ENCODE results near the gene GPHA2.

The GPHA2 gene

GRCh38 chr11:64936539-64936938, 846 bp upstream of the GPHA2 start:
- Mint-ChIP-seq H3K4me1 (ENCODE audit: low read depth) (peaks cover 2% of the 10 kb centered on the region), H3K4me3 (no peak overlapping the region), H3K9me3 (no peaks in the 10 kb centered on the region), H3K36me3 (ENCODE audit: low read depth) (peaks cover 15% of the 10 kb centered on the region), H3K27me3 (no peaks in the 10 kb centered on the region), H3K27ac (no peak overlapping the region)
- no peak for DNase-seq

- no peak overlapping the region for H3K27ac Mint-ChIP-seq
- no peak overlapping the region for H3K4me3 Mint-ChIP-seq
- no peaks in the 10 kb centered on the region for H3K27me3 Mint-ChIP-seq
These were observed 873 bp downstream of the GPHA2 start for GRCh38 chr11:64934682-64935358.

GRCh38 chr11:64933935-64934681, 1.6 kb downstream of the GPHA2 start:
- no peaks in the 10 kb centered on the region for H3K27me3 Mint-ChIP-seq
- H3K9me3 Mint-ChIP-seq: no peaks in the 10 kb centered on the region
- H3K4me3 Mint-ChIP-seq: no peak overlapping the region
- H3K27ac Mint-ChIP-seq: no peak overlapping the region
- DNase-seq: no peak
- H3K36me3 Mint-ChIP-seq (ENCODE audit: low read depth): peaks cover 31% of the 10 kb centered on the region
- H3K4me1 Mint-ChIP-seq (ENCODE audit: low read depth): peaks cover 2% of the 10 kb centered on the region

More at GRCh38 chr11:64934682-64935358, 873 bp downstream of the GPHA2 start:
- peaks cover 2% of the 10 kb centered on the region for H3K4me1 Mint-ChIP-seq (ENCODE audit: low read depth)
- DNase-seq: no peak
- H3K36me3 Mint-ChIP-seq (ENCODE audit: low read depth): peaks cover 29% of the 10 kb centered on the region
- no peaks in the 10 kb centered on the region for H3K9me3 Mint-ChIP-seq

GRCh38 chr11:64933213-64933934, 2.3 kb downstream of the GPHA2 start:
- DNase-seq: no peak
- Mint-ChIP-seq H3K4me3 (no peak overlapping the region), H3K4me1 (ENCODE audit: low read depth) (peaks cover 2% of the 10 kb centered on the region), H3K9me3 (no peaks in the 10 kb centered on the region), H3K27me3 (no peaks in the 10 kb centered on the region), H3K27ac (no peak overlapping the region), H3K36me3 (ENCODE audit: low read depth) (peaks cover 31% of the 10 kb centered on the region)

- Mint-ChIP-seq H3K27me3 (no peaks in the 10 kb centered on the region), H3K9me3 (no peaks in the 10 kb centered on the region), H3K27ac (no peak overlapping the region), H3K4me1 (ENCODE audit: low read depth) (peaks cover 2% of the 10 kb centered on the region), H3K36me3 (ENCODE audit: low read depth) (peaks cover 33% of the 10 kb centered on the region), H3K4me3 (no peak overlapping the region)
- no peak for DNase-seq
These were observed 3.4 kb downstream of the GPHA2 start for GRCh38 chr11:64932324-64932723.

GRCh38 chr11:64931290-64931689, 4.4 kb downstream of the GPHA2 start:
- H3K27me3 Mint-ChIP-seq: no peaks in the 10 kb centered on the region
- H3K27ac Mint-ChIP-seq: no peak overlapping the region
- H3K9me3 Mint-ChIP-seq: no peaks in the 10 kb centered on the region
- DNase-seq: no peak
- peaks cover 33% of the 10 kb centered on the region for H3K36me3 Mint-ChIP-seq (ENCODE audit: low read depth)
- no peak overlapping the region for H3K4me3 Mint-ChIP-seq
- H3K4me1 Mint-ChIP-seq (ENCODE audit: low read depth): no peaks in the 10 kb centered on the region

- Mint-ChIP-seq H3K4me1 (ENCODE audit: low read depth) (peaks cover 2% of the 10 kb centered on the region), H3K27ac (no peak overlapping the region), H3K36me3 (ENCODE audit: low read depth) (peaks cover 33% of the 10 kb centered on the region), H3K27me3 (no peaks in the 10 kb centered on the region), H3K4me3 (no peak overlapping the region), H3K9me3 (no peaks in the 10 kb centered on the region)
- no peak for DNase-seq
These were observed 5.4 kb downstream of the GPHA2 start for GRCh38 chr11:64930340-64930739.

GRCh38 chr11:64929625-64930024, 6.1 kb downstream of the GPHA2 start:
- no peak for DNase-seq
- Mint-ChIP-seq H3K9me3 (no peaks in the 10 kb centered on the region), H3K4me3 (no peak overlapping the region), H3K27ac (no peak overlapping the region), H3K27me3 (no peaks in the 10 kb centered on the region), H3K4me1 (ENCODE audit: low read depth) (peaks cover 8% of the 10 kb centered on the region), H3K36me3 (ENCODE audit: low read depth) (peaks cover 33% of the 10 kb centered on the region)

- no peak for DNase-seq
- Mint-ChIP-seq H3K9me3 (no peaks in the 10 kb centered on the region), H3K27ac (no peak overlapping the region), H3K27me3 (no peaks in the 10 kb centered on the region), H3K4me1 (ENCODE audit: low read depth) (peaks cover 12% of the 10 kb centered on the region), H3K4me3 (no peak overlapping the region), H3K36me3 (ENCODE audit: low read depth) (peaks cover 33% of the 10 kb centered on the region)
These were observed 6.7 kb downstream of the GPHA2 start for GRCh38 chr11:64928957-64929356.

- H3K27ac Mint-ChIP-seq: no peak overlapping the region
- H3K9me3 Mint-ChIP-seq: no peaks in the 10 kb centered on the region
- no peak for DNase-seq
- H3K27me3 Mint-ChIP-seq: no peaks in the 10 kb centered on the region
- peaks cover 17% of the 10 kb centered on the region for H3K4me1 Mint-ChIP-seq (ENCODE audit: low read depth)
- H3K4me3 Mint-ChIP-seq: no peak overlapping the region
- H3K36me3 Mint-ChIP-seq (ENCODE audit: low read depth): peaks cover 20% of the 10 kb centered on the region
These were observed 9.0 kb downstream of the GPHA2 start for GRCh38 chr11:64926689-64927088.

GRCh38 chr11:64925536-64926436, 9.9 kb downstream of the GPHA2 start:
- Mint-ChIP-seq H3K4me3 (peak overlapping the region; percentile 87), H3K36me3 (ENCODE audit: low read depth) (peaks cover 12% of the 10 kb centered on the region), H3K4me1 (ENCODE audit: low read depth) (peaks cover 17% of the 10 kb centered on the region), H3K27me3 (no peaks in the 10 kb centered on the region), H3K9me3 (no peaks in the 10 kb centered on the region), H3K27ac (peak overlapping the region; percentile 52)
- DNase-seq: no peak

- Mint-ChIP-seq H3K4me3 (peak overlapping the region; percentile 87), H3K4me1 (ENCODE audit: low read depth) (peaks cover 17% of the 10 kb centered on the region), H3K27me3 (no peaks in the 10 kb centered on the region), H3K36me3 (ENCODE audit: low read depth) (peaks cover 5% of the 10 kb centered on the region), H3K27ac (peak overlapping the region; percentile 52), H3K9me3 (no peaks in the 10 kb centered on the region)
- no peak for DNase-seq
These were observed 10.8 kb downstream of the GPHA2 start for GRCh38 chr11:64924910-64925284.

GRCh38 chr11:64923944-64924909, 11.5 kb downstream of the GPHA2 start, which contains the start of gene PPP2R5B:
Gene PPP2R5B, plus strand, starts transcription at chr11:64924689. Its CDS starts 1,046 bp downstream, at chr11:64925735.
- DNase-seq: peak; percentile 92
- H3K27ac Mint-ChIP-seq: peak within 1 kb of the TSS; percentile 99
- H3K4me3 Mint-ChIP-seq: peak within 1 kb of the TSS; percentile 87
- peaks cover 17% of the 10 kb centered on the region for H3K4me1 Mint-ChIP-seq (ENCODE audit: low read depth)
- H3K27me3 Mint-ChIP-seq: no peaks in the 10 kb centered on the region
- H3K9me3 Mint-ChIP-seq: no peaks in the 10 kb centered on the region
- peaks cover 2% of the 10 kb centered on the region for H3K36me3 Mint-ChIP-seq (ENCODE audit: low read depth)
